ENCODE measurements around the gene TMC6.

The TMC6 gene

GRCh38 chr17:78064708-78065107 is 63.8 kb downstream of the TMC6 start:
- no peak for DNase-seq

GRCh38 chr17:78063489-78063888 is 65.1 kb downstream of the TMC6 start:
- no peak for DNase-seq

GRCh38 chr17:78062596-78062995 is 66.0 kb downstream of the TMC6 start:
- no peak for DNase-seq

All from activated CD4-positive, CD25-positive, alpha-beta regulatory T cell (primary cell).